ENCODE data around the gene SPAG16.

The SPAG16 gene

GRCh38 chr2:214322662-214323061 lies 1038.4 kb downstream of the SPAG16 start:
- H3K9me3 ChIP-seq (ENCODE audit: control insufficient read depth, low read length): no peaks in the 10 kb centered on the region
- H3K27ac ChIP-seq (ENCODE audit: low read depth, low read length, severe bottlenecking): no peak overlapping the region
- 81% methylated on average over 2 of the region's 3 CpGs; no CpG with 5 or more reads in 1 of the 2 experiments for WGBS, 2 experiments (ENCODE audit: insufficient coverage in 2 of 2)
- no peaks in the 10 kb centered on the region for H3K36me3 ChIP-seq (ENCODE audit: control insufficient read depth, insufficient read depth, low read length)
- H3K4me3 ChIP-seq (ENCODE audit: extremely low read depth, insufficient read depth, low read length, poor library complexity, severe bottlenecking): no peak overlapping the region
- H3K4me1 ChIP-seq (ENCODE audit: control insufficient read depth, insufficient read depth, low read length, poor library complexity, severe bottlenecking): no peaks in the 10 kb centered on the region

- H3K9me3 ChIP-seq (ENCODE audit: control insufficient read depth, low read length): no peaks in the 10 kb centered on the region
Measured at GRCh38 chr2:214325404-214325803, 1041.1 kb downstream of the SPAG16 start.

GRCh38 chr2:214328941-214329340 lies 1044.7 kb downstream of the SPAG16 start:
- H3K9me3 ChIP-seq (ENCODE audit: control insufficient read depth, low read length): no peaks in the 10 kb centered on the region
- H3K4me1 ChIP-seq (ENCODE audit: control insufficient read depth, insufficient read depth, low read length, poor library complexity, severe bottlenecking): no peaks in the 10 kb centered on the region
- WGBS, 2 experiments (ENCODE audit: insufficient coverage in 2 of 2): 40 to 60% methylated on average over 1 to 2 of the region's 3 CpGs
- H3K4me3 ChIP-seq (ENCODE audit: extremely low read depth, insufficient read depth, low read length, poor library complexity, severe bottlenecking): no peak overlapping the region
- no peaks in the 10 kb centered on the region for H3K36me3 ChIP-seq (ENCODE audit: control insufficient read depth, insufficient read depth, low read length)
- no peak overlapping the region for H3K27ac ChIP-seq (ENCODE audit: low read depth, low read length, severe bottlenecking)

More at GRCh38 chr2:214325404-214325803, 1041.1 kb downstream of the SPAG16 start:
- Histone ChIP-seq H3K27ac (ENCODE audit: low read depth, low read length, severe bottlenecking) (no peak overlapping the region), H3K4me1 (ENCODE audit: control insufficient read depth, insufficient read depth, low read length, poor library complexity, severe bottlenecking) (no peaks in the 10 kb centered on the region), H3K4me3 (ENCODE audit: extremely low read depth, insufficient read depth, low read length, poor library complexity, severe bottlenecking) (no peak overlapping the region), H3K36me3 (ENCODE audit: control insufficient read depth, insufficient read depth, low read length) (no peaks in the 10 kb centered on the region)
- WGBS, 2 experiments (ENCODE audit: insufficient coverage in 2 of 2): no CpG with 5 or more reads among the region's 1 CpG

GRCh38 chr2:214341646-214342045 lies 1057.4 kb downstream of the SPAG16 start:
- Histone ChIP-seq H3K27ac (ENCODE audit: low read depth, low read length, severe bottlenecking) (no peak overlapping the region), H3K36me3 (ENCODE audit: control insufficient read depth, insufficient read depth, low read length) (no peaks in the 10 kb centered on the region)
- no CpG with 5 or more reads among the region's 2 CpGs for WGBS, 2 experiments (ENCODE audit: insufficient coverage in 2 of 2)

GRCh38 chr2:214358506-214358905 lies 1074.2 kb downstream of the SPAG16 start:
- Histone ChIP-seq H3K4me1 (ENCODE audit: control insufficient read depth, insufficient read depth, low read length, poor library complexity, severe bottlenecking) (no peaks in the 10 kb centered on the region), H3K9me3 (ENCODE audit: control insufficient read depth, low read length) (peaks cover 11% of the 10 kb centered on the region), H3K36me3 (ENCODE audit: control insufficient read depth, insufficient read depth, low read length) (no peaks in the 10 kb centered on the region), H3K27ac (ENCODE audit: low read depth, low read length, severe bottlenecking) (no peak overlapping the region), H3K4me3 (ENCODE audit: extremely low read depth, insufficient read depth, low read length, poor library complexity, severe bottlenecking) (no peak overlapping the region)
- 50% methylated on average over 1 of the region's 1 CpG; no CpG with 5 or more reads in 1 of the 2 experiments for WGBS, 2 experiments (ENCODE audit: insufficient coverage in 2 of 2)

More at GRCh38 chr2:214341646-214342045, 1057.4 kb downstream of the SPAG16 start:
- no peaks in the 10 kb centered on the region for H3K4me1 ChIP-seq (ENCODE audit: control insufficient read depth, insufficient read depth, low read length, poor library complexity, severe bottlenecking)
- no peaks in the 10 kb centered on the region for H3K9me3 ChIP-seq (ENCODE audit: control insufficient read depth, low read length)
- H3K4me3 ChIP-seq (ENCODE audit: extremely low read depth, insufficient read depth, low read length, poor library complexity, severe bottlenecking): no peak overlapping the region

GRCh38 chr2:214361116-214361515 lies 1076.9 kb downstream of the SPAG16 start:
- no peak overlapping the region for H3K27ac ChIP-seq (ENCODE audit: low read depth, low read length, severe bottlenecking)
- WGBS, 2 experiments (ENCODE audit: insufficient coverage in 2 of 2): 86 to 100% methylated on average over 1 of the region's 4 CpGs
- no peak overlapping the region for H3K4me3 ChIP-seq (ENCODE audit: extremely low read depth, insufficient read depth, low read length, poor library complexity, severe bottlenecking)
- peaks cover 11% of the 10 kb centered on the region for H3K9me3 ChIP-seq (ENCODE audit: control insufficient read depth, low read length)
- no peaks in the 10 kb centered on the region for H3K4me1 ChIP-seq (ENCODE audit: control insufficient read depth, insufficient read depth, low read length, poor library complexity, severe bottlenecking)
- no peaks in the 10 kb centered on the region for H3K36me3 ChIP-seq (ENCODE audit: control insufficient read depth, insufficient read depth, low read length)

- Histone ChIP-seq H3K4me1 (ENCODE audit: control insufficient read depth, insufficient read depth, low read length, poor library complexity, severe bottlenecking) (no peaks in the 10 kb centered on the region), H3K4me3 (ENCODE audit: extremely low read depth, insufficient read depth, low read length, poor library complexity, severe bottlenecking) (no peak overlapping the region), H3K9me3 (ENCODE audit: control insufficient read depth, low read length) (no peaks in the 10 kb centered on the region), H3K36me3 (ENCODE audit: control insufficient read depth, insufficient read depth, low read length) (no peaks in the 10 kb centered on the region), H3K27ac (ENCODE audit: low read depth, low read length, severe bottlenecking) (no peak overlapping the region)
- no CpG with 5 or more reads among the region's 1 CpG for WGBS, 2 experiments (ENCODE audit: insufficient coverage in 2 of 2)
Measured at GRCh38 chr2:214365549-214365948, 1081.3 kb downstream of the SPAG16 start.

- no peaks in the 10 kb centered on the region for H3K4me1 ChIP-seq (ENCODE audit: control insufficient read depth, insufficient read depth, low read length, poor library complexity, severe bottlenecking)
- 100% methylated on average over 1 of the region's 3 CpGs; no CpG with 5 or more reads in 1 of the 2 experiments for WGBS, 2 experiments (ENCODE audit: insufficient coverage in 2 of 2)
- no peak overlapping the region for H3K4me3 ChIP-seq (ENCODE audit: extremely low read depth, insufficient read depth, low read length, poor library complexity, severe bottlenecking)
- H3K9me3 ChIP-seq (ENCODE audit: control insufficient read depth, low read length): no peaks in the 10 kb centered on the region
- no peaks in the 10 kb centered on the region for H3K36me3 ChIP-seq (ENCODE audit: control insufficient read depth, insufficient read depth, low read length)
- H3K27ac ChIP-seq (ENCODE audit: low read depth, low read length, severe bottlenecking): no peak overlapping the region
Measured at GRCh38 chr2:214367171-214367570, 1082.9 kb downstream of the SPAG16 start.

- Histone ChIP-seq H3K4me3 (ENCODE audit: extremely low read depth, insufficient read depth, low read length, poor library complexity, severe bottlenecking) (no peak overlapping the region), H3K36me3 (ENCODE audit: control insufficient read depth, insufficient read depth, low read length) (no peaks in the 10 kb centered on the region), H3K9me3 (ENCODE audit: control insufficient read depth, low read length) (no peaks in the 10 kb centered on the region), H3K4me1 (ENCODE audit: control insufficient read depth, insufficient read depth, low read length, poor library complexity, severe bottlenecking) (no peaks in the 10 kb centered on the region), H3K27ac (ENCODE audit: low read depth, low read length, severe bottlenecking) (no peak overlapping the region)
- 96 to 100% methylated on average over 5 of the region's 7 CpGs for WGBS, 2 experiments (ENCODE audit: insufficient coverage in 2 of 2)
Measured at GRCh38 chr2:214376618-214377285, 1092.5 kb downstream of the SPAG16 start.

GRCh38 chr2:214377286-214377624 lies 1093.0 kb downstream of the SPAG16 start:
- H3K4me3 ChIP-seq (ENCODE audit: extremely low read depth, insufficient read depth, low read length, poor library complexity, severe bottlenecking): no peak overlapping the region
- H3K27ac ChIP-seq (ENCODE audit: low read depth, low read length, severe bottlenecking): no peak overlapping the region
- H3K9me3 ChIP-seq (ENCODE audit: control insufficient read depth, low read length): no peaks in the 10 kb centered on the region
- H3K4me1 ChIP-seq (ENCODE audit: control insufficient read depth, insufficient read depth, low read length, poor library complexity, severe bottlenecking): no peaks in the 10 kb centered on the region
- H3K36me3 ChIP-seq (ENCODE audit: control insufficient read depth, insufficient read depth, low read length): no peaks in the 10 kb centered on the region
- WGBS, 2 experiments (ENCODE audit: insufficient coverage in 2 of 2): 100% methylated on average over 1 of the region's 5 CpGs

GRCh38 chr2:214378455-214379103 lies 1094.3 kb downstream of the SPAG16 start:
- Histone ChIP-seq H3K4me1 (ENCODE audit: control insufficient read depth, insufficient read depth, low read length, poor library complexity, severe bottlenecking) (no peaks in the 10 kb centered on the region), H3K9me3 (ENCODE audit: control insufficient read depth, low read length) (no peaks in the 10 kb centered on the region), H3K27ac (ENCODE audit: low read depth, low read length, severe bottlenecking) (no peak overlapping the region), H3K36me3 (ENCODE audit: control insufficient read depth, insufficient read depth, low read length) (no peaks in the 10 kb centered on the region), H3K4me3 (ENCODE audit: extremely low read depth, insufficient read depth, low read length, poor library complexity, severe bottlenecking) (no peak overlapping the region)
- WGBS, 2 experiments (ENCODE audit: insufficient coverage in 2 of 2): 81 to 91% methylated on average over 2 to 3 of the region's 3 CpGs
